H1 (cell line): ENCODE data around the gene SLC1A3. TPM values are rescaled to one million over a fixed set of nuclear protein-coding genes. Genes with fewer than 3 reads are reported as not detected.

ENCODE experiments used
- CTCF ChIA-PET: fragments of 300-600 bp; sonication (Branson Sonifier 250); formaldehyde crosslinking; loops from one replicate; lab custom pipeline; 2021; ENCODE audit not compliant: partially characterized antibody; lab: Charles Lee
- POLR2A ChIA-PET: fragments of 300-600 bp; sonication (Branson Sonifier 250); formaldehyde crosslinking; loops from one replicate; lab custom pipeline; 2021; ENCODE audit warnings: inconsistent platforms; ENCODE audit not compliant: partially characterized antibody; lab: Charles Lee
- DNase-seq, 2 experiments: peaks; one replicate each; pipeline versions ENCODE4 v3.0.0 to v3.0.0-alpha.2; 2010 to 2022; ENCODE audit warnings: low spot score in 2 of 2, low read depth in 1 of 2, mixed read lengths in 1 of 2
- FAIRE-seq: peaks from 2 replicates; lab custom pipeline; 2011; peaks lifted over from hg19 to GRCh38; lab: Jason Lieb, UNC
- H2AFZ ChIP-seq: 2 replicates; pipeline ENCODE4 v1.8.1; 2012; ENCODE audit warnings: low read length, inconsistent platforms
- H2AK5ac ChIP-seq: 2 replicates; pipeline ENCODE4 v1.6.1; 2013; ENCODE audit warnings: low read depth, low read length
- H2BK120ac ChIP-seq: replicated peaks from 2 replicates; pipeline ENCODE3; 2013; ENCODE audit warnings: low read depth, low read length, inconsistent platforms
- H2BK12ac ChIP-seq: 2 replicates; pipeline ENCODE4 v1.6.1; 2013; ENCODE audit warnings: low read depth, low read length
- H2BK15ac ChIP-seq: 2 replicates; pipeline ENCODE4 v1.6.1; 2013; ENCODE audit warnings: low read length
- H2BK20ac ChIP-seq: 2 replicates; pipeline ENCODE4 v1.6.1; 2013; ENCODE audit warnings: low read length
- H2BK5ac ChIP-seq: 2 replicates; pipeline ENCODE4 v1.6.1; 2013; ENCODE audit warnings: low read depth, low read length
- H3K14ac ChIP-seq: 2 replicates; pipeline ENCODE4 v1.6.1; 2013; ENCODE audit warnings: inconsistent platforms; ENCODE audit not compliant: insufficient read length
- H3K18ac ChIP-seq: 2 replicates; pipeline ENCODE4 v1.6.1; 2013; ENCODE audit warnings: low read length; ENCODE audit errors: extremely low read depth
- H3K23ac ChIP-seq: 2 replicates; pipeline ENCODE4 v1.6.1; 2013; ENCODE audit warnings: inconsistent platforms; ENCODE audit not compliant: insufficient read length
- H3K23me2 ChIP-seq: 2 replicates; pipeline ENCODE4 v1.6.1; 2013; ENCODE audit warnings: low read depth, low read length
- H3K27ac ChIP-seq: 2 replicates; pipeline ENCODE4 v1.6.1; 2011; ENCODE audit warnings: low read depth, low read length, inconsistent platforms
- H3K27me3 ChIP-seq, 4 experiments: replicated peaks in 1 of 4; 1 replicate in 1 of 4; 2 replicates in 3 of 4; pipeline versions ENCODE4 v1.6.1 to v1.8.1; 2011 to 2013; ENCODE audit warnings: low read length in 3 of 4, mild to moderate bottlenecking in 3 of 4, inconsistent platforms in 2 of 4, mixed read lengths in 2 of 4, moderate library complexity in 1 of 4; ENCODE audit not compliant: control insufficient read depth in 3 of 4, insufficient read depth in 3 of 4; ENCODE audit errors: extremely low read depth in 1 of 4
- H3K36me3 ChIP-seq, 4 experiments: 2 replicates each; pipeline versions ENCODE4 v1.6.1 to v1.8.1; 2011 to 2013; ENCODE audit warnings: mild to moderate bottlenecking in 4 of 4, low read length in 3 of 4, moderate library complexity in 2 of 4, control low read depth in 1 of 4, inconsistent platforms in 1 of 4; ENCODE audit not compliant: insufficient read depth in 4 of 4, control insufficient read depth in 2 of 4
- H3K4ac ChIP-seq: replicated peaks from 2 replicates; pipeline ENCODE3; 2013; ENCODE audit warnings: low read length, low read depth, mixed read lengths, inconsistent platforms; ENCODE audit not compliant: insufficient read length
- H3K4me1 ChIP-seq, 4 experiments: replicated peaks in 1 of 4; 1 replicate in 1 of 4; 2 replicates in 3 of 4; pipeline versions ENCODE4 v1.6.1 to v1.8.1; 2011 to 2013; ENCODE audit warnings: low read length in 3 of 4, inconsistent platforms in 2 of 4, mixed read lengths in 1 of 4; ENCODE audit not compliant: insufficient read depth in 4 of 4, control insufficient read depth in 3 of 4
- H3K4me2 ChIP-seq, 2 experiments: 2 replicates each; pipeline versions ENCODE4 v1.6.1 to v1.8.1; 2011 to 2013; ENCODE audit warnings: low read depth in 2 of 2, low read length in 2 of 2, control low read depth in 1 of 2, inconsistent platforms in 1 of 2, mild to moderate bottlenecking in 1 of 2; ENCODE audit not compliant: insufficient read depth in 1 of 2
- H3K4me3 ChIP-seq, 4 experiments: fragments of 200-600, 300-600 bp in 1 of 4; sonication (generic), shearing (Covaris generic), sonication (Bioruptor Twin) in 1 of 4; 2 replicates each; pipeline versions ENCODE4 v1.5.1 to v1.8.1; 2011 to 2016; ENCODE audit warnings: low read length in 4 of 4, low read depth in 3 of 4, control low read depth in 2 of 4, inconsistent platforms in 2 of 4, mild to moderate bottlenecking in 2 of 4, mixed read lengths in 1 of 4, moderate library complexity in 1 of 4; ENCODE audit not compliant: insufficient read depth in 2 of 4; ENCODE audit errors: extremely low read depth in 1 of 4
- H3K56ac ChIP-seq: replicated peaks from 2 replicates; pipeline ENCODE3; 2013; ENCODE audit warnings: low read depth, mild to moderate bottlenecking, mixed read lengths, low read length, inconsistent platforms; ENCODE audit not compliant: insufficient read length
- H3K79me1 ChIP-seq: 2 replicates; pipeline ENCODE4 v1.6.1; 2013; ENCODE audit warnings: low read depth, low read length, control low read depth
- H3K79me2 ChIP-seq, 2 experiments: 2 replicates each; pipeline versions ENCODE4 v1.6.1 to v1.8.1; 2012 to 2013; ENCODE audit warnings: low read length in 2 of 2, mild to moderate bottlenecking in 2 of 2, inconsistent platforms in 1 of 2; ENCODE audit not compliant: insufficient read depth in 2 of 2, control insufficient read depth in 1 of 2
- H3K9ac ChIP-seq, 4 experiments: replicated peaks in 1 of 4; 1 replicate in 1 of 4; 2 replicates in 3 of 4; pipeline versions ENCODE4 v1.6.1 to v1.8.1; 2011 to 2013; ENCODE audit warnings: low read depth in 3 of 4, low read length in 3 of 4, control low read depth in 2 of 4, mild to moderate bottlenecking in 2 of 4, moderate library complexity in 2 of 4, inconsistent platforms in 1 of 4; ENCODE audit errors: extremely low read depth in 1 of 4
- H3K9me3 ChIP-seq, 2 experiments: 2 replicates each; pipeline versions ENCODE4 v1.6.1 to v1.8.1; 2012 to 2013; ENCODE audit warnings: mild to moderate bottlenecking in 2 of 2, moderate library complexity in 2 of 2, control low read depth in 1 of 2, inconsistent platforms in 1 of 2, low read depth in 1 of 2, low read length in 1 of 2, mixed read lengths in 1 of 2; ENCODE audit not compliant: insufficient read depth in 2 of 2
- H4K20me1 ChIP-seq, 2 experiments: replicated peaks in 1 of 2; 2 replicates each; pipeline versions ENCODE3 to v1.8.1; 2011 to 2013; ENCODE audit warnings: inconsistent platforms in 2 of 2, low read length in 2 of 2, mild to moderate bottlenecking in 1 of 2; ENCODE audit not compliant: insufficient read depth in 2 of 2, control insufficient read depth in 1 of 2
- H4K5ac ChIP-seq: 2 replicates; pipeline ENCODE4 v1.6.1; 2013; ENCODE audit warnings: low read length, low read depth, mixed read lengths, inconsistent platforms; ENCODE audit not compliant: insufficient read length
- H4K8ac ChIP-seq: 2 replicates; pipeline ENCODE4 v1.8.0; 2013; ENCODE audit warnings: mild to moderate bottlenecking, moderate library complexity, low read length, inconsistent platforms; ENCODE audit not compliant: insufficient read depth; ENCODE audit errors: extremely low read depth
- H4K91ac ChIP-seq: replicated peaks from 2 replicates; pipeline ENCODE3; 2013; ENCODE audit warnings: low read length, mixed read lengths, inconsistent platforms; ENCODE audit not compliant: insufficient read length
- BCL11A ChIP-seq, 2 experiments: IDR thresholded peaks; one replicate each; pipeline ENCODE4 v1.6.1; 2011; ENCODE audit warnings: low read depth in 2 of 2, low read length in 2 of 2, mild to moderate bottlenecking in 2 of 2
- BRCA1 ChIP-seq: IDR thresholded peaks from 2 replicates; pipeline ENCODE4 v1.6.1; 2012; ENCODE audit warnings: low read depth, low read length, improper control_type of control experiment
- CBX5 ChIP-seq: fragments of 300-800, 300-1000 bp; sonication (generic); IDR thresholded peaks from 2 replicates; pipeline ENCODE4 v1.7.1; 2016; ENCODE audit warnings: antibody characterized with exemption, low read length, low read depth
- CHD1 ChIP-seq: IDR thresholded peaks from 2 replicates; pipeline ENCODE4 v1.6.1; 2012; ENCODE audit warnings: low read depth, low read length, improper control_type of control experiment
- CHD2 ChIP-seq: IDR thresholded peaks from 2 replicates; pipeline ENCODE4 v1.6.1; 2012; ENCODE audit warnings: low read length, improper control_type of control experiment
- HDAC6 ChIP-seq: IDR thresholded peaks from one replicate; pipeline ENCODE4 v1.7.1; 2012; ENCODE audit warnings: low read depth, mild to moderate bottlenecking, inconsistent platforms, low read length, moderate library complexity
- KDM4A ChIP-seq: IDR thresholded peaks from one replicate; pipeline ENCODE4 v1.7.1; 2012; ENCODE audit warnings: low read depth, mild to moderate bottlenecking, moderate library complexity, low read length, inconsistent platforms; ENCODE audit not compliant: severe bottlenecking
- MAX ChIP-seq: IDR thresholded peaks from 2 replicates; pipeline ENCODE4 v1.6.1; 2012; ENCODE audit warnings: inconsistent platforms
- POLR2A ChIP-seq, 2 experiments: IDR thresholded peaks; 1 replicate in 1 of 2; 2 replicates in 1 of 2; pipeline ENCODE4 v1.6.1; 2011; ENCODE audit warnings: low read depth in 2 of 2, low read length in 2 of 2, mild to moderate bottlenecking in 2 of 2; ENCODE audit errors: control extremely low read depth in 1 of 2
- SIRT6 ChIP-seq: IDR thresholded peaks from one replicate; pipeline ENCODE4 v1.7.1; 2012; ENCODE audit warnings: low read length, inconsistent platforms
- TAF1 ChIP-seq: IDR thresholded peaks from 2 replicates; pipeline ENCODE4 v1.6.1; 2011; ENCODE audit warnings: mild to moderate bottlenecking, low read depth, low read length
- TBP ChIP-seq: IDR thresholded peaks from 2 replicates; pipeline ENCODE4 v1.6.1; 2011; ENCODE audit warnings: low read depth, low read length, improper control_type of control experiment
- WGBS, 2 experiments: shearing (Covaris generic) in 1 of 2; methylation state at CpG; one replicate each; pipeline versions ENCODE4 v1.1.6 to v1.1.7; 2013 to 2015; ENCODE audit warnings: low lambda C conversion rate in 2 of 2, mixed read lengths in 2 of 2, inconsistent platforms in 1 of 2, low coverage in 1 of 2, missing lambda C conversion rate in 1 of 2; ENCODE audit not compliant: insufficient replicate concordance in 2 of 2, insufficient coverage in 1 of 2, insufficient read length in 1 of 2; ENCODE audit errors: extremely low coverage in 1 of 2, missing lambda C conversion rate in 1 of 2; 5-methylcytosine and 5-hydroxymethylcytosine counted together
- polyA plus RNA-seq, 7 experiments: library from polyadenylated mRNA; depleted of rRNA in 3 of 7; stranded (reverse) in 5 of 7; unstranded in 2 of 7; fragments of >200 nt in 5 of 7; fragments of 200-250 nt in 2 of 7; gene quantifications; 1 replicate in 5 of 7; 2 replicates in 1 of 7; 4 replicates in 1 of 7; pipeline versions ENCODE4 v1.2.1 to v1.2.3, GENCODE V29; 2011 to 2013; ENCODE audit warnings: missing spikeins in 2 of 7, mixed read lengths in 2 of 7
- total RNA-seq: library from RNA; stranded (reverse); fragmentation: NEBNext Ultra II Directional; extraction: Animal tissue kit (Norgen Biotek cat#: 25700); gene quantifications from 2 replicates; pipeline ENCODE4 v1.2.1, GENCODE V29; 2021

SLC1A3 gene
- total and polyA plus RNA-seq, 2 of the 8 experiments (the other 6 are each of a cell fraction or from before 2014, with no cell fraction given) = 26.7 to 35.3 TPM

DNA sequence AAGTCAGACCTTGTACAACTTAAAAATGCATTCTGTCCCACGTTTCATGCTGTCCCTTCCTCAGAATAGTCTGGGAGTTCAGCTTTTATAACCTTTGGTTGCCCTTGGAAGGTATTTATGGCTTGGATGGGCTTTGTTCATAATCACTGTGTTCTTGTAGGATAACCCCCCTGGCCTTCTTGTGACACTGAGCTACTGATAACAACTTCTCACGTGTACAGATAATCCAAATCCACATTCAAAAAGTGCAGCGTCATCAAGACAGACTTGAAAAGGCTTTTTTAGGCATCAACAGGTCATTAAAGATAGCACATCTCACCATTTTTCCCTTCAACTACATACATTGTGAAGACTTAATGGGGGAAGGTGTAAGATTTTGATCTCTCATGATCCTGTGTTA, 42.0 kb downstream of the SLC1A3 start:
- no peaks in the 10 kb centered on the region for H3K23me2 ChIP-seq
- no peak overlapping the region for H2AK5ac ChIP-seq
- H3K79me2 ChIP-seq = no peaks in the 10 kb centered on the region
- DNase-seq = no peak
- H2AFZ ChIP-seq = no peak overlapping the region
- H3K4me2 ChIP-seq = no peak overlapping the region
- H3K56ac ChIP-seq = no peak overlapping the region
- H4K20me1 ChIP-seq = no peaks in the 10 kb centered on the region
- H3K9me3 ChIP-seq = no peaks in the 10 kb centered on the region
- no peak overlapping the region for H2BK120ac ChIP-seq
- H3K4me1 ChIP-seq = no peaks in the 10 kb centered on the region
- no peak overlapping the region for H3K4ac ChIP-seq
- no peaks in the 10 kb centered on the region for H3K27me3 ChIP-seq
- no peak overlapping the region for H3K14ac ChIP-seq
- no peak overlapping the region for H3K9ac ChIP-seq
- no peak overlapping the region for H2BK20ac ChIP-seq
- H2BK15ac ChIP-seq = no peak overlapping the region
- no peak overlapping the region for H2BK12ac ChIP-seq
- H3K79me1 ChIP-seq = no peaks in the 10 kb centered on the region; the same call in 1 of the 2 replicates
- no peaks in the 10 kb centered on the region; a peak in 1 of 8 replicates for H3K36me3 ChIP-seq
- WGBS, 2 experiments = 87% methylated on average over 3 of the region's 3 CpGs; no CpG with 5 or more reads in 1 of the 2 experiments
- TF ChIP-seq TBP (no peak), CHD1 (no peak), SIRT6 (no peak), POLR2A (IDR thresholded peaks at IDR 0.05; ENCODE audit: control extremely low read depth in 1 of 2, low read depth in 2 of 2, low read length in 2 of 2) (no peak), TAF1 (no peak), CHD2 (no peak), MAX (no peak), BCL11A (IDR thresholded peaks at IDR 0.05; ENCODE audit: low read depth in 2 of 2, low read length in 2 of 2) (no peak), HDAC6 (no peak), CBX5 (no peak), KDM4A (no peak), BRCA1 (no peak)
- H3K18ac ChIP-seq = no peak overlapping the region
- FAIRE-seq = no peak
- ChIA-PET CTCF (interaction anchor here (0.7 to 1.5 kb wide), 2 partner anchors 24 to 45 kb away, joined by 3 to 4 read pairs; no protein-coding TSS in a partner anchor), POLR2A (no interaction called here)
- no peak overlapping the region for H2BK5ac ChIP-seq
- H3K4me3 ChIP-seq = no peak overlapping the region
- no peak overlapping the region for H4K91ac ChIP-seq
- no peak overlapping the region for H3K23ac ChIP-seq
- H4K8ac ChIP-seq = no peak overlapping the region
- no peak overlapping the region for H4K5ac ChIP-seq
- no peak overlapping the region for H3K27ac ChIP-seq
